ENCODE data around the gene AREG. TPM values are rescaled to one million over a fixed set of nuclear protein-coding genes. Genes with fewer than 3 reads are reported as not detected.
"Not testable (repeated sequence)": the region's sequence is repeated elsewhere in the genome, so short reads cannot be mapped to it uniquely, and the experiment has no call there.

Gene AREG, protein sequence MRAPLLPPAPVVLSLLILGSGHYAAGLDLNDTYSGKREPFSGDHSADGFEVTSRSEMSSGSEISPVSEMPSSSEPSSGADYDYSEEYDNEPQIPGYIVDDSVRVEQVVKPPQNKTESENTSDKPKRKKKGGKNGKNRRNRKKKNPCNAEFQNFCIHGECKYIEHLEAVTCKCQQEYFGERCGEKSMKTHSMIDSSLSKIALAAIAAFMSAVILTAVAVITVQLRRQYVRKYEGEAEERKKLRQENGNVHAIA
- 1.2 TPM in 1 of 2 replicates, not detected in the other for total RNA-seq (2014; rRNA removed; shearing (Covaris generic))
- polyA plus RNA-seq (2015; cell fraction: cytosol; rRNA removed) = 0.48 TPM in 1 of 2 replicates, not detected in the other
- polyA plus RNA-seq (2015; cell fraction: nucleus; rRNA removed) = not detected in 2 replicates

DNA sequence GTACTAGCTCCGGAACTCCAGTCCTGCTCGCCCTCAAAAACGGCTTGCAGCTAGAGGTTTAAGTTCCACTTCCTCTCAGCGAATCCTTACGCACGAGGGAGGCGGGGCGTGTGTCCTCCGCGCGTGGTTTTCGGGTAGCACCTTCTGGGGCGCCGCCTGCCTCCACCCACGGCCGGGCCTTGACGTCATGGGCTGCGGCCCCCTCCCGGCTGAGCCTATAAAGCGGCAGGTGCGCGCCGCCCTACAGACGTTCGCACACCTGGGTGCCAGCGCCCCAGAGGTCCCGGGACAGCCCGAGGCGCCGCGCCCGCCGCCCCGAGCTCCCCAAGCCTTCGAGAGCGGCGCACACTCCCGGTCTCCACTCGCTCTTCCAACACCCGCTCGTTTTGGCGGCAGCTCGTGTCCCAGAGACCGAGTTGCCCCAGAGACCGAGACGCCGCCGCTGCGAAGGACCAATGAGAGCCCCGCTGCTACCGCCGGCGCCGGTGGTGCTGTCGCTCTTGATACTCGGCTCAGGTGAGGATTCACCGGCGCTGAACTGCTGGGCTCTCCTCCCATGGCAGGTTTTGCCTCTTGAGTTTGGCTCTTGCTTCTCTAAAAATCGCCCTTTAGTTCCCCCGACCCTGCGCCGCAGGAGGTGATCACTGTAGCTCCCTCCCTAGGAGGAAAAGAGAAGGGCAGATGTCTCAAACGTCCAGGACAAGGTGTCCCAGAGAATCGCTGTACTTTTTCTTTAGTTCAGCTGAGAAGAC lies at the start of gene AREG:
TSS of gene AREG (plus strand) at position 246 of the 752 bp plus-strand sequence. CDS start at position 456, 210 bp downstream.
- in situ Hi-C loops (cut with HindIII; ENCODE audit: low pct_unique_long_range_greater_than_20kb, low sequenced_read_pairs) = no loop called here
- peak; percentile 33 for DNase-seq (ENCODE audit: low read depth, low spot score)

DNA sequence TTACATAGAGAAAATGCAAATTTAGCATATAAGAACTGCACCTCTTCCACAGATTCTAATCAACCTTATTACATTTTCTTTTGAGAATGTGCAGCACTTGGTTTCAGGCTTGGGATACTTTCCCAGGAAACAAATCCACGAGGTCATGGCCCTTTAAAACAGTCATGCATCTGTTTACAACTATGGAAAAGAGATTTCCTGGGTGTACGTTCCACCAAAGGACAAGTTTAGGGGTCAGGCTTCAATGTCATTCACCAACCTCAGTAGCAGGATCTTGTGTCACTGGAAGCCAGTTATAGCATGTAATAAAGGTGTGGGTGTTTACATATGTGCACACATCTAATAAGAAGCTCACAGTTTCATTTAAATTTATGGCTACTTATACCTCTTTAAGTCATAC lies 49.3 kb upstream of the AREG start:
- in situ Hi-C loops (cut with HindIII; ENCODE audit: low pct_unique_long_range_greater_than_20kb, low sequenced_read_pairs) = no loop called here
- no peak for DNase-seq (ENCODE audit: low read depth, low spot score)

DNA sequence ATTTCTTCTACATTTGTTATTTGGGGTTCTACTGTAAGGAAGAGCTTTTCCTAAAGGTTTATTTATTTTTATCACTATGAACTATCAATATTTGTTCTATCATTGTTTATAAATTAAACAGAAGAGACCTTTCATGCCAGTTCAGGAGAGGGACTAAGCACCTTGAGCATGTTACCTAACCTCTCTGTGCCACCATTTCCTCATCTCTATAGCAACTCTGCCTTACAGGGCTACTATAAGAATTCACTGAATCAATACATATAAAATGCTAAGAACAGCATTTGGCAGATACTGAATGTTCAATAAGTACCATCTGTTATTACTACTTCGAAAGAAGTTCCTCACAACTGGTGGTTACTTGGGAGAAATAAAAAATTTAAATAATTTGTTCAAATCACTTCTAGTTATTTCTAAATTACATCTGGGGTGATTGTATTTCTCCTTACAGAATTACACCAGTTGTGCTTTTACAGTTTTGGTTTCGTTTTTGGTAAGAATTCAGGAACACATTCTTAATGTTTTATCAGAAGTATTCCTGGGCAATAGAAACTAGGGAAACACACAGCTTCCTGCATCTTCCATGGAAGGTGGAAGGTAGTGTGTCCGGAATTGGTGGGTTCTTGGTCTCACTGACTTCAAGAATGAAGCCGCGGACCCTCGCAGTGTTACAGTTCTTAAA lies 47.0 kb upstream of the AREG start:
- in situ Hi-C loops (cut with HindIII; ENCODE audit: low pct_unique_long_range_greater_than_20kb, low sequenced_read_pairs) = no loop called here
- no peak for DNase-seq (ENCODE audit: low read depth, low spot score)

DNA sequence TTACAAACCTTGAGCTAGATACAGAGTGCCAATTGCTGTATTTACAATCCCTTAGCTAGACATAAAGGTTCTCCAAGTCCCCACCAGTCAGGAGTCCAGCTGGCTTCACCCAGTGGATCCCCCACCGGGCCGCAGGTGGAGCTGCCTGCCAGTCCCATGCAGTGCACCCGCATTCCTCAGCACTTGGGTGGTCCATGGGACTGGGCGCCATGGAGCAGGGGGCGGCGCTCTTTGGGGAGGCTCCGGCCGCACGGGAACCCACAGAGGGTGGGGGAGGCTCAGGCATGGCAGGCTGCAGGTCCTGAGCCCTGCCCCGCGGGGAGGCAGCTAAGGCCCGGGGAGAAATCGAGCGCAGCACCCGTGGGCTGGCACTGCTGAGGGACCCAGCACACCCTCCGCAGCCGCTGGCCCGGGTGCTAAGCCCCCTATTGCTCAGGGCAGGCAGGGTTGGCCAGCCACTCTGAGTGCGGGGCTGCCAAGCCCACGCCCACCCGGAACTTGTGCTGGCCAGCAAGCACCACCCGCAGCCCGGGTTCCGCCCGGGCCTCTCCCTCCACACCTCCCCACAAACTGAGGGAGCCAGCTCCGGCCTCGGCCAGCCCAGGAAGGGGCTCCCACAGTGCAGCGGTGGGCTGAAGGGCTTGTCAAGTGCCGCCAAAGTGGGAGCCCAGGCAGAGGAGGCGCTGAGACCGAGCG lies 45.9 kb upstream of the AREG start:
- in situ Hi-C loops (cut with HindIII; ENCODE audit: low pct_unique_long_range_greater_than_20kb, low sequenced_read_pairs); DNase-seq (ENCODE audit: low read depth, low spot score): not testable (repeated sequence)

DNA sequence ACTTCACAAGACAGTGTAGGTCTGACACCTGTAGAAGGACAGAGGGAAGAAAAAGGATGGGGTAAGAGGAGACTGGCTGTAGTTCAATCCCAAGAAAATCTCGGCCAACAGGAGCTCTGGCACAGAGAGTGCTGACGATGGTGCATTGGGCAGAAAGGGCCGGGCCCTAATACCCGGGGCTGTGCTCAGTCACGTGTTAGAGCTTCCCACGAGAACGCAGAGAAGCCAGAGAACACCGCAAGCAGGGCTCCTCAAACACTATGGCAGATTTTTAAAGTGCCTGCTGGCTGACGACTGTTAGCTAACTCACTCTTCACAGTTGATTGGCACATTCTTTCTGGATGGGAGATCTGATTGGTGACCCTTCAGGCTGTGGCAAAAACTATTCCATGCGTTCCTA lies 44.5 kb upstream of the AREG start:
- peak; percentile 34 for DNase-seq (ENCODE audit: low read depth, low spot score)
- in situ Hi-C loops (cut with HindIII; ENCODE audit: low pct_unique_long_range_greater_than_20kb, low sequenced_read_pairs) = no loop called here

DNA sequence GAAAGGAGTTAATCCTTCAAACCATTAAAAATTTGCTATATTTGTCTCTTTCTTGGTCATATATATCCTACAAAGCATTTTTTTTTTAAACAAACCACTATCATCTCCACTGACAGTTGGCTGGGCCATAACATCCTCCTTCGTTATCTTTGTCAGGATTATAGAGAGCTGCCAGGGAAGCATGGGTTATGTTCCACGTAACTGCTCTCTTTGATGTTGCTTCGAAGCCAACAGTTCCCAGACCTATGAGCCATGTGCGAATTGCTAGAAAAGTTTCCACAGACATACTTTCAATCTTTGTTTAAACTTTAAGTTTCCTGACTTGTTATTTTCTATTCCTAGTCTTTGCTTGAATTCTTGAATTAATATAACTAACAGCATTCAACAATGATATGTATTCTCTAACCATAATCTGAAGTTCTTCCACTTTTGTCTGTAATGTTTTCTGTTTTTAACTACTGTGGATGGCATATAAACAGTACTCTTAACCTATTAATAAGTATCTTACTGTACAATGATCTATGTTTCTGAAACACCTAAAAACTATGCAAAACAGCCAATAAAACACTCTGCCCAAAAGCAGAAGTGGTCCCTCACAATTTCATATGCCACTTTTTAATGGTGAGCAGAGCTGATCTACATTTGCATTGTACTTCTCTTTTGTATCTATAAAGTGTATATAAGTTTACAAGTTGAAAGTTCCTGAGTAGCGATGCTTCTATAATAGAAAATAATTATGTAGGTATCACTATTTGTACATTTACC lies 42.1 kb upstream of the AREG start:
- in situ Hi-C loops (cut with HindIII; ENCODE audit: low pct_unique_long_range_greater_than_20kb, low sequenced_read_pairs) = no loop called here

DNA sequence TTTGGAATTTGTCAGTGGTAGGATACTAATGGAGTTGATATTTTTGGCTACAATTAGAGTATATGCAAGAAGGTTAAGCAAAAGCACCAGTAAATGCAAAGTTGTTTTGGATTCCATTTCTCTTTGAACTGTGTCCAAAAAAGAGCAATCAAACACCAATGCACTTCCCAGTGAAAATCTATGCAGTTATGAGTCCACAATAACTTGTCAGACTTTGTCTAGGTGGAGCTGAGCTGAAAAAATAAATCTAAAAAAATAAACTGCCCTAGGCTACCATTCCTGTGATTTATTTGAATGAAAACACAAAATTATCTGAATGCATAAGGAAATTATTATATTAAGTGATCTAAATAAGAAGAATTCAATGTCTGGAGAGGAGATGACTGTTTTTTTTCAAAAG lies 37.0 kb upstream of the AREG start:
- in situ Hi-C loops (cut with HindIII; ENCODE audit: low pct_unique_long_range_greater_than_20kb, low sequenced_read_pairs) = no loop called here
- DNase-seq (ENCODE audit: low read depth, low spot score) = no peak

More for the DNA sequence above, 42.1 kb upstream of the AREG start:
- DNase-seq (ENCODE audit: low read depth, low spot score) = no peak

DNA sequence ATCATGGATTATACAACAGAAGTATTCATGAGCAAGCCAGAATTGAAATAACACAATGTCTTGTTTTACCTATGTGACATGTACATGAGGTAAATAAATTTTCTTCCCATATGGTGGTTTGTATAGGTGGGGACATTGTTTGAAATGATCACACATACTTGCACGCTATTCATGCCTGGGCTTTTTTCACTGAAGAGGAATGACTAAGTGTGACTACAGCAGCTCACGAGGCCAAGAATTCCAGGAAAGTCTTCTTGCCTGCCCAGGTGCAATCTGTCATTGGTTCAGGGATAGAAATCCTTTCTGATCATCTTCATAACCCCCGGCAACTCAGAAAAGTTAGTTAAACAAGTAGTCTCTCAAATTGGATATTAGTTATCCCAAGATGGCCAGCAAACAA lies 36.3 kb upstream of the AREG start:
- in situ Hi-C loops (cut with HindIII; ENCODE audit: low pct_unique_long_range_greater_than_20kb, low sequenced_read_pairs) = no loop called here
- no peak for DNase-seq (ENCODE audit: low read depth, low spot score)

DNA sequence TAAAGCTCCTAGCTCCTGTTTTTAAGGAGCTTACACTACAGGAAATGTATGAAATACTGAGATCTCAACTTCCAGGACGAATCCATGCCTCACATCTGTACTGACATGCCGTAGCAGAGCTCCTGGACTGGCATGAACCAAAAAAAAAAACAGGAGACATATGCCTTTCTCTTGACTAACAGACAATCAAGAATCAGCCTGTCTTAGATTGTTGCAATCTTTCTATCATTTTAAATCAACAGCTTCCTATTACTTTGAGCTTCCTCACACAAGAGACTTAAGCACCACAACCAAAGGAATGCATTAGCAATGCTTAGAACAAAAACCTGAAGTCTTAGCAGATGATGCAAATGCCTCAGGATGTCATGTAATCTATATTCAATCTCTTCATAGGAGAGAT lies 34.7 kb upstream of the AREG start:
- in situ Hi-C loops (cut with HindIII; ENCODE audit: low pct_unique_long_range_greater_than_20kb, low sequenced_read_pairs) = no loop called here
- no peak for DNase-seq (ENCODE audit: low read depth, low spot score)

DNA sequence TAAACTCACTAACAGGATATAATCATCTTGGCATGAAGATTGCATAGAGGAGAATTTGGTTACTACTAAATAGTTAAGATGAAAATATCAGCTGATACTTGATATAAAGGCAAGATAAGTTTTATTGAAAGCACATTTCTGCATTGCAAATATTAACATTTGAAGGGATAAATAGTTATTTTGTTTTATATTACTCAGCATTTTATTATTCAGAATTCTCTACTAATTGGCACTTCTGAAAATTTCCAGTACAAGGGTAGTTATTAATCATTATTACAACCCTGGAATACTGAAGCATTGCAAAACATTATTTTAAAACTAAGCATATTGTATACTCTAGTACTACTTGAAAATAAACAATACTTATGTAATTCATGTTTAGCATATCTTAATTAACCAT lies 32.7 kb upstream of the AREG start:
- in situ Hi-C loops (cut with HindIII; ENCODE audit: low pct_unique_long_range_greater_than_20kb, low sequenced_read_pairs) = no loop called here
- no peak for DNase-seq (ENCODE audit: low read depth, low spot score)

DNA sequence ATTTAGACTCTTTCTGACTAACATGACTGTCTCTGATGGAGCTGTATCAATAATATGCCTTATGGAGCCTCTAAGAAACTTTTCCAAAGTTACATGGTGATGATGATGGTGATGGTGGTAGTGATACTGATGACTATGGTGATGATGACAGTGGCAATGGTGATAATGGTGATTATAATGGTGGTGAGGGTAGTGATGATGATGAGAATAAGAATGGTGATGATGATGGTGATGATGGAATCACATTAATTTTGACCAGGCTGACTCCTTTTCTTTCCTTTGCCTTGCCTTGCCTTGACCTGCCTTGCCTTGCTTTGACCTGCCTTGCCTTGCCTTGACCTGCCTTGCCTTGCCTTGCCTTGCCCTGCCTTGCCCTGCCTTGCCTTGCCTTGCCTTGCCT lies 31.7 kb upstream of the AREG start:
- no peak for DNase-seq (ENCODE audit: low read depth, low spot score)
- in situ Hi-C loops (cut with HindIII; ENCODE audit: low pct_unique_long_range_greater_than_20kb, low sequenced_read_pairs) = no loop called here

DNA sequence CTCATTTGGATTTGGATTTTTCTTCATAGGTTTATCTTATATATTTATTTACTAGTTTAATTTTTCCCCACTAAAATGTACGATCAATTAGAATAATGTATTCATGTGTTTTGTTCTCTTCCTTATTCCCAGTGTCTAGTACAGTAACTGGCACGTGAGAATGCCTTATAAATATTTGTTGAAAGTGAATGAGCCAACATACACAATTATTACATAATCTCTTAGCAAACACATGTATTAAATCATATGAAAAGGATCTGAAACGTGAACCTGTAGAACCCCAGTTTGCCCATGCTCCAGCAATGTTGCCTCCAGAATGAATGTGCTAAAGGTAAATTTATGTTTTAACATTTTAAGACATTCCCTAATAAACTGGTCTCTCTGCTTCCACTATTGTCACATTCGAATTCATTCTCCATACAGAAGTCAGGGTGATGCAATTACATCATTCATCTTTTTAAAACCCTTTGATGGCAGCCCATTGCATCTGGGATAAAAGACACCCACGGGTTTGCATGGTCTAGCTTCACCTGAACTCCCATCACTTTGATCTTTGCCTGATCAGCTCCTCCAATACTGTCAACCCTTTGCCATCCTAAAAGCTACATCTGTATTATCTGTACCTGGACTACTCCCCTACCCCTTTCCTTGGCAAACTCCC lies 30.7 kb upstream of the AREG start:
- no peak for DNase-seq (ENCODE audit: low read depth, low spot score)
- in situ Hi-C loops (cut with HindIII; ENCODE audit: low pct_unique_long_range_greater_than_20kb, low sequenced_read_pairs) = no loop called here

DNA sequence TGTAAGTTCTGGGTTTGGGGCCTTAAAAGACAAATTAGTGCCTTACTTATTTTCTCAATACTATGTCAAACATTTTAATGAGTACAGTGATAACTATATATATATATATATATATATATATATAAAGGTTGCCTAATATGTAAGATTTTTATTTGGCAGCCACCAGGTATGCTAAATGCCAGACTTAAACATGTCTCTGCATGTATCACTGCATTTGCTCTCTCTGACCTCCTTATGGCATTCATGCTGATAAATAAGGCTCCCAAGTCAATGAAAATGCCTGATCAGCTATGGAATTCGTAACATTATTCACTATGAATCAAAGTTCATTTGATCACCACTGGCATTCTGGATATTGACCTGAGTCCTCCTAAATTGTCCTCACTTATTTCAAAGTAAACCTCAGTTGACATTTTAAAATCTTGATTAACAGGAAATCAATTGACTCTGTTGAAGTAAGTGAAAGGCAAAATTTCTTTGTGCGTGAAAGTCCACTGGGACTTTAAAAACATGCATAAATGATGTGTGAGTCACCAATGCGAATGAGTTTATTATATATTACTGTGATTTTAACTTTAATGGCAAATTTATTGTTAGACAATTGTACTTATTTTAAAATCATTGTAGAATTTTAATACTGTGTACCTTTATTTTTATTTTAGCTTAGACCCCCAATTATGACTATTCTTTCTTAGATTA lies 29.2 kb upstream of the AREG start:
- in situ Hi-C loops (cut with HindIII; ENCODE audit: low pct_unique_long_range_greater_than_20kb, low sequenced_read_pairs) = no loop called here
- DNase-seq (ENCODE audit: low read depth, low spot score) = no peak

DNA sequence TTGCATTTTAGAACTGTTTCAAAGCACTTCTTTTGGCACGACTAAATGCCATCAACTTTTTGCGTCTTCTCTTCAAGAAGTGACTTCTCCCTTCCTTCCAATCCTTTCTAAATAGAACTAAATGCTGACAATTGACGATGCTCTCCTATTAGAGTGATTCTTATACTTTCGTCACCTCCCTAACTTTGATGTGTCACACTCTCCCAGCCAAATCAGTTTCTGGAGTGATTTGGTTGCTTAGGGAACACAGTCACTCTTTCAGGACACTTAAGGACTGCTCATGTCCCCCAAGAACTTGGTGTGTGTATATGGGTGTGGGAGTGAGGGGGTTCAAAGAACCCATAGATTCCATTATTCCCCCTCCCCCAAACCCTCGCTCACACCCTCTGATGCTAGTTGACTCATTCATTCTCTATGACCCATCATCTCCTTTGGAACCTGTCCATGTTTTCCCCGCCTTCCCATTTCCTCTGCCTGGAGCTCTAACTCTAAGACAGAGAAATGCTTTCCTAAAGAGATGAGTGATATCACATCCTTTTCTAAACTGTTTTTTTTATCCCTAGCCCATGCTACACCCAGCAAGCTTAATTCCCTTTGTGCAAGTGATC lies 26.8 kb upstream of the AREG start:
- in situ Hi-C loops (cut with HindIII; ENCODE audit: low pct_unique_long_range_greater_than_20kb, low sequenced_read_pairs) = no loop called here
- DNase-seq (ENCODE audit: low read depth, low spot score) = no peak

DNA sequence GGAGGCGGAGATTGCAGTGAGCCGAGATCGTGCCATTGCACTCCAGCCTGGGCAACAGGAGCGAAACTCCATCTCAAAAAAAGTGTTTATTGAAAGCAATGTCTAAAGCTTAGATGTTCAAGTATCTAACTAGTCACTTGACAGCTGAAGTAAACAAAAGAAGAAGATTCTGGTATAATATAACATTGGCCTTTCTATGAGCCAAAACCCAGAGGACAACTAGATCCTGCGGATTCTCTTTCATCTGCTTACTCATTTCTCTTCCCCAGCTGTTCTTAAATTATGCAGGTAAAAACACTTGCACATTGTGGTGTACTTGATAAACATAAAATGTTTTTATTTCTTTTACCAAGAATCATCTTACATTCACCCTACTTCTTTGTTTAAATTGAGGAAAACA lies 24.1 kb upstream of the AREG start:
- no peak for DNase-seq (ENCODE audit: low read depth, low spot score)
- in situ Hi-C loops (cut with HindIII; ENCODE audit: low pct_unique_long_range_greater_than_20kb, low sequenced_read_pairs) = no loop called here

DNA sequence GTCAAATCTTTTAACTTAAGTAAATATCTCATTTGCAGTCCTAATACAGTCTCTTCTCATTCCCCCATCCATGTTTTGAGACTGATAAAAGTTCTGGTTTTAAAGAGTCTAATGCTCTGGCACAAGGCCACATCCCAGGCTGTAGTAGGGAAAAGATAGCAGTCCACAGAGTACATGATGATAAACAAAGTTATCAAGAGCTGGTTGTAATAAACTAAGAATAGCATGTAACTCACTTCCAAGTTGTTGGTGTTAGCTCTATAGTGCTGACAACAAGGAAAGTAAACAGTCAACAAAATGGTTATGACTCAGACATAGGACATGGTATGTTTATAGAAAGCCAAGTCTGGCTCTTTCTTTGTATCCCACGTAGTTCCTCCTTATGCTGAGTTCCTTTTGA lies 21.8 kb upstream of the AREG start:
- in situ Hi-C loops (cut with HindIII; ENCODE audit: low pct_unique_long_range_greater_than_20kb, low sequenced_read_pairs) = no loop called here
- no peak for DNase-seq (ENCODE audit: low read depth, low spot score)
